Adrenal gland (tissue), 5 donors: Measurements from ENCODE around the gene TBCEL.

ENCODE experiments used
- CTCF ChIP-seq, 6 experiments: fragments of 450-650 bp in 4 of 6; fragments of 200-600 bp in 2 of 6; sonication (generic) in 1 of 6; IDR thresholded peaks; 1 replicate in 5 of 6; 2 replicates in 1 of 6; pipeline versions ENCODE4 v1.5.1 to v1.8.0; 2016 to 2021; ENCODE audit warnings: antibody characterized with exemption in 6 of 6, mild to moderate bottlenecking in 2 of 6, moderate library complexity in 1 of 6
- POLR2A ChIP-seq, 2 donors: fragments of 450-650 bp; IDR thresholded peaks; one replicate each; pipeline ENCODE4 v1.6.1; 2017; ENCODE audit warnings: antibody characterized with exemption in 2 of 2, mild to moderate bottlenecking in 2 of 2, moderate library complexity in 1 of 2
- donor health status: DM: no; HTN: no; CAD: no.

GRCh38 chr11:120988603-120989002, 35.3 kb upstream of the TBCEL start:
- TF ChIP-seq CTCF (IDR thresholded peaks at IDR 0.05) (no peak), POLR2A (IDR thresholded peaks at IDR 0.05) (no peak)
